Fibroblast of skin of back (primary cell): ENCODE data around the gene CEL.
"Not testable (repeated sequence)": the region's sequence is repeated elsewhere in the genome, so short reads cannot be mapped to it uniquely, and the experiment has no call there.

Source experiments
- DNase-seq: peaks from one replicate; pipeline ENCODE4 v3.0.0-alpha.2; 2013

Gene CEL

DNA sequence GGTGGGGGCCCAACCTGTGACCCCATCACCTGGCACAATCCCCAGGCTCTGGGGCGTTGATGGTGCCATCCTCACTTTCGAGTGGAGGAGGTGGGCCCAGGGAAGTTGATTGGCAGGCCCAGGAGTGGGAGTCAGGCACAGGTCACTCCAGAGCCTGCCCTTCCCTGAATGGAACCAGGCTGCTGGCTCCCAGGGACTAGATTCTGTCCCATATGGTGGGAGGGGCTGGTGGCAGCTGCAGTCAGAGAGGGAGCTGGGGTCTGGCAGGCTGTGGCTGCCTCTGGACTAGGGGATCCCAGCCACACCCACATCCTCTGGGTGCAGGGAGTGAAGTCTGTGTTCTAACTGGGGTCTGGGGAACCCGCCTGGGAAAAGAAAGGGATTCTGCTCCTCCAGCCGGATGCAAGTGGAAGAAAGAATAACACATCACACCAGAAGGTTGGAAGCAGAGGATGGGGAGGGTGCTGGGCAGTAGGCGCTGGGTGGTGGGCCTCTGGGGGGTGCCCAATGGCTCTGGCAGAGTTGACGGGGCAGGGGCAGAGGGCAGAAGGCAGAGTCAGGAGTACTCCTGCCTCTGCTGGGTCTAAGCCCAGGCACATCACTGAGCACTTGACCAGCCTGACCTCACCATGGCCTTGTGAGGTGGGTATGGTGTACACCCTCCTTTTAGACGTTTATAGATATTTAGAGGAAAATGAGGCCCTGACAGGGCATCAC is 25.8 kb downstream of the CEL start:
- no peak for DNase-seq

DNA sequence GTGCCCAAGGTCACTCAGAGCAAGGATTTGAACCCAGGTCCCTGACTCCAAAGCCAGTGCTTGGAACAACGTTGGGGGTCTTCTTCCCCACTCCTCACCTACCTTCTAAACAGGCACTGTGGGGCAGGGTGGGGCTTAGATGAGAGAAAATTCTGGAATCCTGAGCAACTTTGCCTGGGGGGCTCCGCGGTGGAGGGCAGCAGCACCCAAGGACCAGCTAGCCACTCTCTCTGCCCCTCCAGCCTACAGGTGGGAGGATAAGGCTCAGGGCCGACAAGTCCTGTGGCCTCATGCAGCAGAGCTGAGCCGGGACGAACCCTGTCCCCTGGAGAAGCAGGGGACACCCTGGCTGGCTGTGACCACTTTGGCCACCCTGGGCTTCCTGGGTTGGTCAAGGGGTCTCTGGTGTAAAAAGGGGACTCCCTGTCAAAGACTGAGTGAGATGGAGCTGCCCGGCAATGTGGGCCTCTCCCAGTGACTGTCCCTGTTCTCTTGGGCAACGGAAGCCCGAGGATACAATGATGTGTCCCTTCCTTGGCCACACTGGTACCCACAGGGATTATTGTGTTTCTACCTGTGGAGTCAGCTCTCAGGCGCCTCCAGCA is 26.5 kb downstream of the CEL start:
- no peak for DNase-seq

GRCh38 chr9:133088756-133089155 is 27.0 kb downstream of the CEL start:
- DNase-seq: no peak

GRCh38 chr9:133089271-133089671 is 27.5 kb downstream of the CEL start:
- no peak for DNase-seq

DNA sequence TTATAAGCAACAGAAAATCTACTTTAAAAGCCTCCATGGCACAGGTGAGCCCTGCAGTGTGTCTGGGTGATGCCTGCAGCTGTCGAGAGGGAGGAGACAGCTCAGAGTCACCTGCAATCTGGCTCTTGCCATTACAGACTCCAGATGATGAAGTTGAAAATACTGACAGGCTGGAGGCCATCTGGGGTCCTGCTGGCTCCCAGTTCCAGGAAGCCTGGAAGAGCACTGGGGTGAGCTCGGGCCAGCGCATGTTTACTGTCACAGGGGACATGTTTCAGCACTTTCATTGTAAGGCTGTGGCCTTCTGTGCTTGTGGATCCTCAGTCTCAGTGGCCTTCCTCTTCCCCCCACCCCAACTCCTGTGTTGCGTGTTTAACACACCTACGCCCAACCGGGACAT is 28.4 kb downstream of the CEL start:
- DNase-seq: no peak

GRCh38 chr9:133090752-133091385 is 29.1 kb downstream of the CEL start:
- no peak for DNase-seq

- DNase-seq: not testable (repeated sequence)
These were observed 32.6 kb downstream of the CEL start for GRCh38 chr9:133094351-133094750.

DNA sequence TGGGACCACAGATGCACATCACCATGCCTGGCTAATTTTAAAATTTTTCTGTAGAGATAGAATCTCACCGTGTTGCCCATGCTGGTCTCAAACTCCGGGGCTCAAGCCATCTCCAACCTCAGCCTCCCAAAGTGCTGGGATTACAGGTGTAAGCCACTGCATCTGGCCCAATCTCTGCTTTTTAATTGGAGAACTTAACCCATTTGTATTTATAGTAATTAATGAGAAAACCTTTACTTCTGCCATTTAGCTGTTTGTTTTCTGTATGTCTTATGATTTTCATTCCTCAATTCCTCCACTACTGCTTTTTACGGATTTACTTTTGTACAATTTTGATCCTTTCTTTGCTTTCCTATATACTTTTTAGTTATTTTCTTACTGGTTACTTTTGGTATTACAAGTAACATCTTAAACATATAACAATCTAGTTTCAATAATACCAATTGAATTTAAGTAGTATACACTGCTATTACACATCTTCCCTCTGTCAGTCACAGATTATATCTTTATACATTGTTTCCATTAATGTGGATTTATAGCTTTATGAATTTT is 33.1 kb downstream of the CEL start:
- no peak for DNase-seq

DNA sequence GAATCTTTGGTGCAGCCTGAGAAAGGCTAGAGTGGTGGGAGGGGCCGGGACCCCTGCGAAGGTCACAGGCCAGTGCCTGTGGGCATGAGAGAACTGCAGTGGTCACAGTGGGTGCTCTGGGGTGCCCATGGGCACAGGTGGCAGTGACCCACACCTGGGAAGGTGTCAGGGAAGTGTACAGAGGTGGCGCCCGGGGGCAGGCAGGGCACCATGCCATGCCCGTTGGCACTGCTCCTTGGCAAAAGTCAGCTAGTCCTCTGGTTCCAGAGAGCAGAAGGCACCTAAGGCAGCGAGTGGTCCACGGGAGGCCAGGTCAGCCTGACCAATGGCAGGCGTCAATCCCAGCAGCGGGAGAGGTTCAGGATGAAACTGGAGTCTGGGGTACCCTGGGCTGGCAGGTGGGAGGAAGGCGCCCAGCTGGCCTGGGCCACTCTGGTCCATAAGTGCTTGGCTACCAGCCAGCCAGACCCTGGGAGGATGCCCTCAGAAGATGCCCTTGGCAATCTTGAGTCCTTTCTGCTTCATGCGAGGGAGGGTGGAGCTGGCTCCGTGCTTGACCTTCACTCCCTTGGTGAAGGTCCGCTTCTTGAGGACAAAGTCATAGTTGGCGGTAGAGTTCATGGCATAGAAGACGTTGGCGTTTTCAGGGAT is 36.4 kb downstream of the CEL start:
- DNase-seq: no peak

DNA sequence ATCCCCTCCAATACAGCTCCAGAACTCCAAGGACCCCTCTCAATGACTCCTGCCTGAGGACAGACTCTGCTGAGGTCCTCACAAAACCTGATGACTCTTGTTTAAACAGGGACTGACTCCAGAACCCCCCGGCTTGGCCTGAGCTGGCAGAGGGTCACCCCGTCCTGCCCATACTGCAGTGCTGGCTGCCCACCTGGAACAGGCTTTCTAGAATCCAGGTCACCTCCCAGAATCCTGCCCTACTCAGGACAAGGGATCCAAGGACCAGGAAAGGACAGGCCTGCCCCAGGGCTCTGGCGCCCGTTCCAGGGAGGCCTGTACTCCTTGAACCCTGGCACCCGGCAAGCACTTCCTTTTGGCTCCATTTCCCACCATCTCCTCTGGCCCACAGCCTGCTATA is 37.1 kb downstream of the CEL start:
- no peak for DNase-seq

- DNase-seq: no peak
These were observed 38.1 kb downstream of the CEL start for GRCh38 chr9:133099726-133100505.

DNA sequence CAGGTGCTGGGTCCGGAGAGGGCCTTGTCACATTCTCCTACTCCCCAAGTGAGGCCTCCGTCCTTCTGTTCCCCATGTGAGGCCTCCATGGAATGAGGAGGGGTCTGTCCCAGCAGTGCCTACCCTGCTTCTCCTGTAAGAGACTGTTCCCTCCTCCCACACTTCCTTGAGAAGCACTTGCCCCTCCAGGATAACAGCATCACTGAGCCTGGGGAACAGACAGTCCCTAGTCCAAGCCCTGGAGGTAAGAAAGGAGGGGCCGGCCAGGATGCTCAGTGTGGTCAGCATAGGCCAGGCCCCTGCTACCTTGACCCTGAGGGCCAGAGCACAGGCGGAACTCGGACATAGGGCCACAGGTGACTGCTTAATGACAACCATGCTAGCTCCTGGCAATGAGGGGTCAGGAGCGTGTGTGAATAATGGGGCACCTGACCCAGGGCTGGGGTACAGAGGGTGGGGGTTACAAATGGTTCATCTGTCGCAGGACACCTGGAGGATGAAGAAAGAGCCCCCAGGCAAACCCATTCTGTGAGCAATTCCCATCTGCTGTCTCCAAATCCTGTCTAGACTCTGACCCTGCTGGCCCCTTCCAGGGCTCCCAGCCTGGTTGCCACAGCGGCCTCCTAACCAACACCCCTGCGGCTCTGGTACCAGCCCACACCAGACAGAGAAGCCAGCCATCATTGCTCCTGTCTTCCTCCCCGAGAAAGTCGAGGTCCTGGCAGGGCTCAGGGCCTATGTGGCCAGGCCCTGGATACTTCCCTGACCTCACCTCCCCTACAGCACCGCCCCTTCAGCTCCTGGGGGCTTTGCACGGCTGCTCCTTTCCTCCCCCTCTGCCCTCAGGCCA is 39.0 kb downstream of the CEL start:
- DNase-seq: no peak

DNA sequence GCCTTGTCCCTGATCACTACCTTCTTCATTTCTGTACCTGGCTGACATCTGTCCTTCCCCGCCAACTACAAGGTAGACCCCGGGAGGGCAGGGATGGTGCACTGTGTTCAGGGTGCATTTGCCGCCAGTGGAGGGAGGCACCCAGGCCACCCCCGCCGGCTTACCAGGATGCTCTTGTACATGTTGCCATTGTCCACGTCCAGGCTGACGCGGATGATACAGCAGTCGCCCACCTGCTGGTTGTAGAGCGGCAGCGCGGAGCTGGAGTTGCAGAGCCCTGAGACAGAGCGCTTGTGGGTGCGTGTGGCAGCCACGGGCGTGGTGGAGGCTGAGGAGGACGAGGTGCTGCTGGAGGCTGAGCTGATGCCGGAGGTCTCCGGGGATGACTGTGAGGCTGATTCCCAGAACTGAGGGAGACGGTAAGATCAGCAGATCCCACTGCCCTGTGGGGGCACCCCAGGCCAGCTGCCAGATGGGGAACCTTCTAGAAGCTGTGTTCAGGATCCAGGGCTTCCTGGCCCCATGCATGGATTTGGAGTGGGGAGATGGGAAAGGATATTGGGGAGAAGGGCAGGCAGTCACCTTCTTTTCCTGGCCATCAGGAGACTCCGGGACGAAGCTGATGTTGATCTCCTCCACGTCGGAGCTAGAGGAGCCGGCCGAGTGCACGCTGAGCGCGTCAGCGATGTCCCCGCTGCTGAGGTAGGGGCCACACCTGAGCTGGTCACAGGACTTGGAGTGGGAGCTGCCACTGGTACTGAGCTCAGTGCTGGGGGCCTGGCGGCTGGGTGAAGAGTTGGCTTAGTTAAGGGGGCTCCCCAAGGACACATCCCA is 39.8 kb downstream of the CEL start:
- no peak for DNase-seq

DNA sequence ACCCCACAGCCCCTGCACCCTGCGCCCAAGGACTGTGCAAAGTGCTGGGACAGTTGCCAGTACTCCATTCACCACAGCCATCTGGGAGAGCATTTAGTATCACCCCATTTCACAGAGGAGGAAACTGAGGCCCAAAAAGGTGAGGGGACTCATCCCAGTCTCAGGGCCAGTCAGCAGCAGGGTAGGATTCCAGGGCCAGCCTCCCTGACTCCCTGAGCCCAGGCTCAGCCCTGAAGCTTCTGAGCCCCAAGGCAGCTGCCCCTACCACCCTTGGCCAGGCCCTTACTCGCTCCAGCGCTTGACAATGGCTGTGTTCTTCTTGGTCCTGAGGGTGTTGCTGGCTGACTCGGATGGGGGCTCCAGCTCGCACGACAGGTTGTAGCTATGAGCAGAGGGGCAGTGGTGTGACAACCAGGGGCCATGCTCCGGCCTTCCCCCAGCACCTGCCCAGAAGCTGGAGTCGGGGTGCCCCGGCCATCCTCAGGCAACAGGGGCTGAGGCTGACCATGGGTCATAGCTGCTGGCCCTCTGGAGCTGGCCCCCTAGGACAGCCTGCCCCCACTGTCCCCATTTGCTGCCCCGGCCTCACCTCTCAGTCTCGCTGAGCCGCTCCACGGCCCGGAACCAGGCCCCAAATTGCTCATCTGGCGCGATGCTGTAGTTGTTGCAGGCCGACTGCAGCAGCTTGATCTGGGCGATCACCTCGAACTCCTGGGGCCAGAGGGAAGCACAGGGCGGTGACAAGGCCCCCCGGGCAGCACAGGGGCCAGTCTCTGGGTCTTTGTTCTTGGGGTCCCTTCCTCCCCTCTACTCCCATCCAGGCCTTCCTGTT is 40.6 kb downstream of the CEL start:
- no peak for DNase-seq

- DNase-seq: no peak
These were observed 41.6 kb downstream of the CEL start for GRCh38 chr9:133103183-133103986.

DNA sequence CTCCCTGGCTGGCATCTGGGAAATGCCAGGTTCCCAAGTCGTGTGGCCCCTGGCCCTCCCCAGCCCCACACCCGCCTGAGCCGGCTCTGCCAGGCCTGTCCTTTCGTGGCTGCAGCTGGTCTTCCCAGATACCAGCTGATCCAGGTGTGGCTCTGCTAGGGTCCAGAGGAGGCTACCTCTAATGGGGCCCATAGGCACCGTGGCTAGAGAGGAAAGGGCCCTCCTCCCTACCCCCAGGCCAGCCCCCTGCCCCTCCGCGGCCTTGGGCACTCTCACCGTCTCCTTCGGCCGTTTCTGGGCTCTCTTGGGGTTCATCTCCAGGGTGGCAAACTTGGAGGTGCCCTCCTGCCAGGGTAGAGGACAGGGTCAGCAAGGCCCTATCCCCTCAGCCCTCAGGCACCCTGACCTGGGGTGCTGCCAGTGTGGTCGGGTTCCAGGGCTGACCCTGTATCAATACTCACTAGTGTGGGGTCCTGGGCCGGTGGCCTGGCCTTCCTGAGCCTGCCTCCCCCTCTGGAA is 42.3 kb downstream of the CEL start:
- no peak for DNase-seq

DNA sequence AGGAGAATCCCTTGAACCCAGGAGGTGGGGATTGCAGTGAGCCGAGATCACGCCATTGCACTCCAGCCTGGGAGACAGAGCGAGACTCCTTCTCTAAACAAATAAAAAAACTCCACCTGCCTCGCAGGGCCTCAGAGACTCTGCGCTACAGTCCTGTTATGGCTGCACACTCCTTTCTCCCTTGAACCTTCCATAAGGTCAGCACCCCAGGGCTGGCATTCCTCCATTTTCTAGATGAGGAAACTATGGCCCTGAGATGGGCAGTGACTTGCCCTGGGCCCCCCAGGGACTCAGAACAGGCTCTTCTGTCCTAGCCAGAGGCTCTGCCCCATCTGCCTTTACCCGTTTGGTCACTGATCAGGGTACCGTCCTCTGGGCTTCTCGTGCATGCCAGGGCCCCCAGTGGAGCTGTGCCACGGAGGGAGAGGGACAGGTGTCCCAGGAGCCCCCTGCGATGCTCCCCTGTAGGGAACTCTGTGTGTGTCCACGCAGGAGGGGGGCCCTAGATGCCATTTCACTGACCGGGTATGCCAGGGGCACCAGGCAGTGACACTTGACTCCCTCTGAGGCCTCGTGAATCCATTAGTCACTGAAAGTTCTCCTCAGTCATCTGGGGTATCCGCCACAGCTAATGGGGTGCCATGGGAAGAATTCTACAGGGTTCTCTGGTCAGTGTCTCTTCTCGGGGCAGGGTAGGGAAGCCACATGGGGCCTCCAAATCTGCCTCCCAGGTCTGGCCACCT is 43.1 kb downstream of the CEL start:
- DNase-seq: no peak

DNA sequence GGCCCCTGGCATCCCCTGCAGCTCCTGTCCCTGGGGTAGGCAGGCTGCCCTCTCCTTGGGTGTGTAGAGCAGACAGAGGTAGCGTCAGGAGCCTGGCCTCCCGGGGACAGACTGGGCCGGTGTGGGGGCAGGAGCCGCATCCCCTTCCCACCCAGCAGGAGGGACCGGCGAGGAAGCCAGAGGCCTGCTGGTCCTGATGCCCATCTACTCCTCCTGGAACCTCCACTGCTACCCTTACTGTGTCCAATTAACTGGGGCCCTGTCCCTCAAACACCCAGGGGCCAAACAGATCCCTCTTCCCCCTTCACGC is 43.6 kb downstream of the CEL start:
- no peak for DNase-seq
